Measurements from ENCODE around the gene RCAN3. TPM values are rescaled to one million over a fixed set of nuclear protein-coding genes. Genes with fewer than 3 reads are reported as not detected.
"Not testable (repeated sequence)": the region's sequence is repeated elsewhere in the genome, so short reads cannot be mapped to it uniquely, and the experiment has no call there.

The RCAN3 gene
- total and polyA plus RNA-seq, 7 donors, result 3.0 to 19.1 (median 6.4) TPM

GRCh38 chr1:24457866-24458265 is 44.8 kb upstream of the RCAN3 start:
- 94 to 95% methylated on average over 3 of the region's 3 CpGs for whole genome bisulfite sequencing, 2 donors
- intact Hi-C loops (cut with DNase I), result no loop called here
- Histone ChIP-seq H3K36me3 (peaks cover 3 to 90% (median 36%) of the 10 kb centered on the region in 4 donors), H3K9me3 (no peaks in the 10 kb centered on the region), H3K4me1 (no peaks in the 10 kb centered on the region), H3K27ac (no peak overlapping the region), H3K4me3 (no peak overlapping the region), H3K27me3 (no peaks in the 10 kb centered on the region)
- TF ChIP-seq POLR2AphosphoS5 (IDR thresholded peaks at IDR 0.05), result no peak
- no peak for TF ChIP-seq POLR2A (IDR thresholded peaks at IDR 0.05)
- DNase-seq, result no peak

DNA sequence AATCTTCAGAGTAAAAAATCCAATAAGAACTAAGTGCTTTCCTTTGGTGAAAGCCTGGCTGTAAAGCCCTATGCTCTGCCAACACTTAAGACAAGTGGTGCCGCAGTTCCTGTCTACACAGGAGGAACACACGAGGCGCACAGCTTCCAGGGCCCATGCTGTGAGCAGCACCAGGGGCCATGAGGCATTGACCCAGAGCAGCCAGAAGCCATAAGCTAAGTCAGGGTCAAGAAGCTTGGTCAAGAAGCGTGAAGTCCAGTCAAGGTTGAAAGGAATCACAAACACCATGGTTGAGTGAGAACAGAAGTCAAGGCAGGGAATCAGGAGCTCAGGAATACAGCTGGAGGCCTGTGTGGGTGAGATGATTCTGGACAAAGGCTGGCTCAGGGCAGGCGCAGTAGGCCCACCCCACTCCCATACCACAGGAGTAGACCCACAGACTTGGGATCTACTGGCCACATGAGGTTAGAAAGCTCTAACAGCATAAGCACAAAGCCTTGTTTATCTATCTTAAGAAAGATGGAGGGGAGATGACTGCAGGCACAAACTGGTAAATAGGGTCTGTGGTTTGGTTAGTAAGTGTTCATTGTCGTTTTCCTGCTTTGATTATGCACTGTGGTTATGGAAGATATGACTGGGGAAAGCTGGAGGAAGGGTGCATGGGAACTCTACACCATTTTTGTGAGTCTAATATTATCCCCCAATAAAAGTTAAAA is 42.9 kb upstream of the RCAN3 start:
- 83 to 93% methylated on average over 6 of the region's 6 CpGs for WGBS, 2 donors
- H3K36me3 ChIP-seq, result peaks cover 3 to 85% (median 33%) of the 10 kb centered on the region in 4 donors
- no peak for TF ChIP-seq EP300 (IDR thresholded peaks at IDR 0.05)
- TF ChIP-seq, protein P1, sequence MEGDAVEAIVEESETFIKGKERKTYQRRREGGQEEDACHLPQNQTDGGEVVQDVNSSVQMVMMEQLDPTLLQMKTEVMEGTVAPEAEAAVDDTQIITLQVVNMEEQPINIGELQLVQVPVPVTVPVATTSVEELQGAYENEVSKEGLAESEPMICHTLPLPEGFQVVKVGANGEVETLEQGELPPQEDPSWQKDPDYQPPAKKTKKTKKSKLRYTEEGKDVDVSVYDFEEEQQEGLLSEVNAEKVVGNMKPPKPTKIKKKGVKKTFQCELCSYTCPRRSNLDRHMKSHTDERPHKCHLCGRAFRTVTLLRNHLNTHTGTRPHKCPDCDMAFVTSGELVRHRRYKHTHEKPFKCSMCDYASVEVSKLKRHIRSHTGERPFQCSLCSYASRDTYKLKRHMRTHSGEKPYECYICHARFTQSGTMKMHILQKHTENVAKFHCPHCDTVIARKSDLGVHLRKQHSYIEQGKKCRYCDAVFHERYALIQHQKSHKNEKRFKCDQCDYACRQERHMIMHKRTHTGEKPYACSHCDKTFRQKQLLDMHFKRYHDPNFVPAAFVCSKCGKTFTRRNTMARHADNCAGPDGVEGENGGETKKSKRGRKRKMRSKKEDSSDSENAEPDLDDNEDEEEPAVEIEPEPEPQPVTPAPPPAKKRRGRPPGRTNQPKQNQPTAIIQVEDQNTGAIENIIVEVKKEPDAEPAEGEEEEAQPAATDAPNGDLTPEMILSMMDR (IDR thresholded peaks at IDR 0.05), result no peak
- H3K4me1 ChIP-seq, result peaks cover 0 to 4% (median 0%) of the 10 kb centered on the region in 4 donors
- no peaks in the 10 kb centered on the region for H3K27me3 ChIP-seq
- intact Hi-C loops (cut with DNase I), result no loop called here
- H3K9me3 ChIP-seq, result no peaks in the 10 kb centered on the region
- H3K27ac ChIP-seq, result no peak overlapping the region
- DNase-seq, result no peak
- no peak overlapping the region for H3K4me3 ChIP-seq

GRCh38 chr1:24462128-24462527 is 40.5 kb upstream of the RCAN3 start:
- H3K9me3 ChIP-seq; H3K4me3 ChIP-seq; intact Hi-C loops (cut with DNase I); H3K27ac ChIP-seq; H3K27me3 ChIP-seq; H3K4me1 ChIP-seq; DNase-seq: not testable (repeated sequence)
- 82 to 88% methylated on average over 4 of the region's 4 CpGs for WGBS, 2 donors
- H3K36me3 ChIP-seq, result peaks cover 3 to 83% (median 34%) of the 10 kb centered on the region in 4 donors

- Histone ChIP-seq H3K4me3 (no peak overlapping the region), H3K36me3 (peaks cover 0 to 67% (median 23%) of the 10 kb centered on the region in 4 donors), H3K27me3 (no peaks in the 10 kb centered on the region), H3K9me3 (no peaks in the 10 kb centered on the region), H3K27ac (no peak overlapping the region), H3K4me1 (peaks cover 0 to 4% (median 0%) of the 10 kb centered on the region in 4 donors)
- DNase-seq, result no peak
- intact Hi-C loops (cut with DNase I), result no loop called here
- no peak for TF ChIP-seq EP300 (IDR thresholded peaks at IDR 0.05)
- no peak for TF ChIP-seq POLR2AphosphoS5 (IDR thresholded peaks at IDR 0.05)
- TF ChIP-seq, protein P1 (IDR thresholded peaks at IDR 0.05), result no peak
- no peak for TF ChIP-seq POLR2A (IDR thresholded peaks at IDR 0.05)
- 80 to 89% methylated on average over 14 of the region's 14 CpGs for WGBS, 2 donors
These were observed 38.6 kb upstream of the RCAN3 start for GRCh38 chr1:24463776-24464735.

GRCh38 chr1:24465099-24465498 is 37.5 kb upstream of the RCAN3 start:
- 63 to 70% methylated on average over 4 of the region's 4 CpGs for WGBS, 2 donors
- intact Hi-C loops (cut with DNase I), result no loop called here
- Histone ChIP-seq H3K36me3 (peaks cover 0 to 67% (median 17%) of the 10 kb centered on the region in 4 donors), H3K27me3 (no peaks in the 10 kb centered on the region), H3K4me3 (no peak overlapping the region), H3K9me3 (no peaks in the 10 kb centered on the region), H3K27ac (no peak overlapping the region), H3K4me1 (peaks cover 0 to 4% (median 0%) of the 10 kb centered on the region in 4 donors)
- no peak for DNase-seq
- TF ChIP-seq POLR2A (IDR thresholded peaks at IDR 0.05) (no peak), POLR2AphosphoS5 (IDR thresholded peaks at IDR 0.05) (no peak), EP300 (IDR thresholded peaks at IDR 0.05) (no peak)
- TF ChIP-seq, protein P1 (IDR thresholded peaks at IDR 0.05), result no peak

Data from sigmoid colon (tissue), 7 donors.